Embryonic facial prominence (tissue), 1 donor: Measurements from ENCODE around the gene FETUB.
A peak's percentile ranks its signal among the peaks of the same experiment; 100 is the strongest.
"Not testable (repeated sequence)": the region's sequence is repeated elsewhere in the genome, so short reads cannot be mapped to it uniquely, and the experiment has no call there.

ENCODE experiments used
- DNase-seq: peaks from one replicate; pipeline ENCODE4 v3.0.0-alpha.2; 2016; ENCODE audit errors: extremely low spot score

The FETUB gene

DNA sequence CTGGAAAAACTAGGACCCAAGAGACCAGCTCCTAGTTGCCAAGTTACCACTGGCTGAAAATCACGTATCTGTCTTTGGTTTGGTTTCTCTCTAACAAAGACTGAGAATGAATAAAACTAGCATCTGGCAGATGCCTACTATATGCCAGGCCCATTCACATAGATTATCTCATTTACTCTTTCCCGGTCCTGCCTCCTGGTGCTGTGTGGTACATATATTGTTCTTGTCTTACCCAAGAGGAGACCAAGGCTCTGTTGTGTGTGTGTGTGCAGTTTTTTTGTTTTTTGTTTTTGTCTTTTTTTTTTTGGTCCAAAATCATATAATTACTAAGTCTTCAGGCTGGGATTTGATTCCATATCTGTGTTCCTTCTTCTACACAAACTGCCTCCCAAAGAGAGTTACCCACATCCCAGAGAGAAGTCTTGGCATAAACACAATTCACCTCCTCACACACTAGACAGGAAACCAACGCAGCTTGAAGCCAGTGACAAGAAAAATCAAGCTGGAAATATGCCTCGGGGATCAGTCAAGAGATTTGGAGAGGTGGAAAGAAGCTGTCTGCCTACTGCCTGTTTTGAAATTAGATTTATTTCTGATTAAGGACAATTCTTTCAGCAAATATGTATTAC is 26.4 kb upstream of the FETUB start:
- no peak for DNase-seq

- no peak for DNase-seq
Observed at GRCh38 chr3:186614266-186614596, 26.0 kb upstream of the FETUB start.

- peak; percentile 22 for DNase-seq
Observed at GRCh38 chr3:186614597-186615483, 25.4 kb upstream of the FETUB start.

DNA sequence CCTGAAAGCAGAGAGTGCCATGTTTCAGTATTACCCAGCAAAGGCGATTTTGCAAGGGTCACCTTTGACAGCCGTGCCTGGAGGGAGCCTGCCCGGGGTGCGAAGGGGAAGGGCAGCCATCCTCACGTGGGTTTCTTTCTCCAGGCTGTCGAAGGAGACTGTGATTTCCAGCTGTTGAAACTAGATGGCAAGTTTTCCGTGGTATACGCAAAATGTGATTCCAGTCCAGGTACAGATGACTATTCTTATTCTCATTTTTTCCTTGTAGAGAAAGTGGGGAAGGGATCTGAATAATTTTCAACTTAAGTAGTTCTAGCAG is 23.9 kb upstream of the FETUB start:
- DNase-seq: no peak

DNA sequence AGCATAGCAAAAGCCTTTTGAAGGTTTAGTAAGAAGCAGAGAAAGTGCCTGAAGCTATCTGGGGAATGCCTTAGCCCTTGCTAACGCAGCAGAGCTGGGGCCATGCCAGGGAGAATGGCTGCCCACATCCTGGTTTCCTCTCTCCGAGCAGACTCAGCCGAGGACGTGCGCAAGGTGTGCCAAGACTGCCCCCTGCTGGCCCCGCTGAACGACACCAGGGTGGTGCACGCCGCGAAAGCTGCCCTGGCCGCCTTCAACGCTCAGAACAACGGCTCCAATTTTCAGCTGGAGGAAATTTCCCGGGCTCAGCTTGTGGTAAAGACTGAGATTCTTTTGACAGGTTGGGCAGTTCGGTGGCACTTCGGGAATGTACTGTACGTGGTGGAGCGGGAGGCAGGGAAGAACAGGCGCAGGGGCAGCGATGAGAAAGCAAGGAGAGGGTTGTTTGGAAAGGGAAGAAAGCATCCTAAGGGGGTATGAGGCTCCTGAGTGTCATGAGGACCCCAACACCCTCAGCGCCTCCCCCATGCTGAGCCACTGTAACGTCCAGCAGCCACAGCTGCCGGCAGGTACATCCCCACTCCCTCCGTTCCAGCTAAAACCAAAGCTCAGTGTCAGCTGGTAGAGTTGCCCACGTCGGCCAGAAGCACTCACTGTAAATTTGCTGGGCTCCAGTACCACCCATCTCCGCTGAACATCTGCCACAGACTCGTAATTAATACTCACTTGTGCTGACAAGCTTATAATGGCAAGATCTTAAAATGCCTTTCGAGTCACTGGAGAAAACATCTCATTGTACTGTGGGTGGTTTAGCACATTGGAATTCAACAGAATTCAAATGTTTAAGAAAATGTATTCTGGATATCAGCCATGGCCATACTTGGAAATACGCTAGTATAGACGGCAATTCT is 22.9 kb upstream of the FETUB start:
- peak; percentile 62 for DNase-seq

- no peak for DNase-seq
Observed at GRCh38 chr3:186618318-186618938, 21.8 kb upstream of the FETUB start.

DNA sequence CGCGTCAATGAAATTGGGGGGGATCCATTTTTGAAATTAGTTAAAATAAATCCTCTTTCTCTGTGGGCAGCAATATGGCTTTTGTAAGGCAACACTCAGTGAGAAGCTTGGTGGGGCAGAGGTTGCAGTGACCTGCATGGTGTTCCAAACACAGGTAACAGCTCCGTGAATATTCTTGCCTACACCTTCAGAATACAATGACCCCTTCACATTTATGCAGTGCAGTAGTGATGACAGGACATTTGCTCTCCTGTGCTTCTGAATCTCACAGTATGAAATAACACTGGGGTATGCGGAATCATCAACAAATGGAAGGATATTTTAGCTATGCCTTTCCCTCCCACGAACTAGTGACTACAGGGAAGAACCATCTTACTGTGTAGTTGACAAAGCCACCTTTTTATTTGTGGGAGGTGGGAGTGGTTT is 20.4 kb upstream of the FETUB start:
- DNase-seq: no peak

- no peak for DNase-seq
Observed at GRCh38 chr3:186620213-186621092, 19.7 kb upstream of the FETUB start.

DNA sequence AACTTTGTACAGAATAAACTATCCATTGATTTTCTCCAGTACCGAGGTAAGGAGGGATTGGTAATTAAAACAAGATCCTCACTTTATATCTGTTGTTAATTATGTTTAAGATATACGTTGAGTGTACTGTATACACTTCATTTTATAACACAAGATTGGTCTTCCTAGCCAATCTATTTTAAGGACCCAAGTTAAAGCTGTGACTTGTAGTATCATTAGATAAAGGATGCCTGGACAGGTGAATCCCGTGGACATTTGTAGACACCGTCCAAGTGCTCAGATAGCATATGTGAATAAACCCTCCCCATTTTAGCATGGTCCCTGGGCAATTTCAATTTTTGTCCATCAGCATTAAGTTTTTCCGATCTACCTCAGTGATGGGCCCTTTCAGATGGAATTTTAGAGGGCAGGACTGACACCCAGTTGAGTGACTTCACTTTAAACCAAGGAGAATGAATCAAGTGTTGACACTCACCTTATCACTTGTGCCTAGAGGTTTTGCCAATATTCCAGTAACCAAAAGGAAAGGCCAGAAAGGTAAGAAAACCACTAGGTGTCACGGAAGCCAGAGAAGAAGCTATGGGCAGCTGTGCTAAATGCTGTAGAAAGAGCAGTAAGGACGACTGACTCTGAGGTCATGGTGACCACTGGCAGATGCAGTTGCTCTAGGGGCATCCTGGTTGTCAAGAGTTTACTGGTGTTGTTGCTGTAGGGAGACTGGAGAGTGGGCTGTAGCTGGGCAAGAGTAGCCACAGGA is 18.1 kb upstream of the FETUB start:
- no peak for DNase-seq

DNA sequence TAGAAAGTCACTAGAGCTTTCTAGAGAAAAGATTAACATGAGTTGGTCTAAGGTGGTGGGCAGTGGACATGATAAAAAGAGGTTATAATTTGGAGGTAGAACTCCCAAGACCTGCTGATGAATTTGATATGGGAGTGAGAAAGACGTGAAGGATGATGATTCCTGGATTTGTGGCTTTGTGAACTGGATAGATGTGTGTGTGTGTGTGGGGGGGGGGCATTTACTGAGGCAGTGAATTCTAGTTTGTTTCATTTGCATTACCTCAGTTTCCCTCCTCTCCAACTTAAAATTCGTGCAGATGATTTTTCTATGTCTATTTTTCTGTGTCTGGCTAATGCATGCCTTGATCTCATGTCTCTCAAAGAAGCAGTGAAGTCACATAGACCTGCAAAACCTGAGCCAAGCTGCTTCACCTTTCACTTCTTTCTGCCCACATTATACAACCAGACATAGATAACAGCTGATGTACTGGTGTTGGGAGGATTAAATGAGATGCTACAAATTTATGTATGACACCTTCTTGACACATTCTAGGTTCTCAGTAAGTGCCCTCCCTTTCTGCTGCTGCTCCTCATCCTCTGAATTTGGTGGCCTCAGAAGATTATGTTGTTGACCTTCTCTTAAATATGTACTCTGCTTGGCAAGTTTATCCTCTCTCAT is 17.4 kb upstream of the FETUB start:
- DNase-seq: no peak

DNA sequence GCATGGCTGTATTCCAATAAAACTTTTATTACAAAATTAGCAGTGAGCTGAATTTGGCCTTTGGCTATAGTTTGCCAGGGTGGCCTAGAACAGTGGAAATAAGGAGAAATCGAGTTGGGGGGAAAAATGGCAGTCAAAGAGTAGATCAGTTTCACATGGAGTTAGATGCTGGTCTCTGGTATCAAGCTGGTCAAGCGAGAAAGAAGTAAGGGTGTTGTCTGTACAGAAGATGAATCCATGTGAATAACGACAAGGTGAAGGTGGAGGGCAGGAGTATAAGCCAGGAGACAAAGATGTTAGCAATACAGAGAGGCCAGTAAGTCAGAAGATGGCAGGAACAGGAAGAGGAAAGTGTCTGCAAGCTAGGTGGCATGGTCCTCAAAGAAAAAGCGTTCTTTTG is 15.6 kb upstream of the FETUB start:
- DNase-seq: no peak

DNA sequence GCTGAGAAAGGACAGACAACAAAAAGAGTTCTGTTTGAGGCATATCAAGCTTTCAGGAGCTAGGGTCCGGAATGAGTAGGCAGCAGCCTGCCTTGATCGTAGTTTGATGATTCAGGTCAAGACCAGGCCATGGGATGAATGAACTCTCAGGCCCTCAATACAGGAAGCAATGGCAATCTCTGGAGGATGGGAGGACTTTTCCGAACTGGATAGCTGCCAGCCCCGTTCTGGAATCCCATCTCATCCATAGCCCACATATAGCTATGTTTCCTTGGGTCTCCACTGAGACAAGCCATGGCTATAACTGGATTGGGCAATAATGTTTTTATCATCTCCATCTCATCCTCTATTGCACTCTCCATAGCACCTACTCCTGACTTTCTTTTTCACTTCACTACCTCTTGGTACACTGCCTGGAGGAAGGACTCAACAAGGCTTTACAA is 14.6 kb upstream of the FETUB start:
- no peak for DNase-seq

DNA sequence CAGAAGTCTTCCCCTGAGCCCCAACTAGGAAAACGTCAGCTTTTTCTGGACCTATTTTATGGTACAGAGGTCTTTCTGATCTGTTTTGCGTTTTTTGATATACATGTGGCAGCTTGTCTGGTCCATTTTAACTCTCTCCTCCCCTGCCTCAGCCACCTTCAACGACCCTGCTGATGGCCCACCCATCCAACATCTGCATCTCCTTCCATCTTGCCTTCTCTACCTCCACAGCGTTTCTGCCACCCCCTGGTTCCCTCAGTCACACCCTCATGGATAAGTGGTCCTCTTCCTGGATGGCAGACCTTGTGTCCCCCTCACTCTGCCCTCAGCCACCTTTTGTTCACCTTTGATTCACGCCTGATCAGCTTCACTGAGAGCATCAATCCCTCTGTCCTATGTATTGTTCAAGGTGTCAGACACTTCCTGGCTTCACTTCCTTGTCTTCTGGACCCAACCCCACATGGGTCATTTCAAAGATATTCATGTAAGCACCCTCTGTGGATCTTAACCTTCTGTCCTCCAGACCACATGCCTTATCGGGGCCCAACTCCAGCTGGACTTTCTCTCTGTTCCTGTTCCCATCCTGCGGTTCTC is 13.8 kb upstream of the FETUB start:
- no peak for DNase-seq

- no peak for DNase-seq
Observed at GRCh38 chr3:186627852-186628414, 12.3 kb upstream of the FETUB start.

GRCh38 chr3:186628756-186629155 is 11.4 kb upstream of the FETUB start:
- no peak for DNase-seq

DNA sequence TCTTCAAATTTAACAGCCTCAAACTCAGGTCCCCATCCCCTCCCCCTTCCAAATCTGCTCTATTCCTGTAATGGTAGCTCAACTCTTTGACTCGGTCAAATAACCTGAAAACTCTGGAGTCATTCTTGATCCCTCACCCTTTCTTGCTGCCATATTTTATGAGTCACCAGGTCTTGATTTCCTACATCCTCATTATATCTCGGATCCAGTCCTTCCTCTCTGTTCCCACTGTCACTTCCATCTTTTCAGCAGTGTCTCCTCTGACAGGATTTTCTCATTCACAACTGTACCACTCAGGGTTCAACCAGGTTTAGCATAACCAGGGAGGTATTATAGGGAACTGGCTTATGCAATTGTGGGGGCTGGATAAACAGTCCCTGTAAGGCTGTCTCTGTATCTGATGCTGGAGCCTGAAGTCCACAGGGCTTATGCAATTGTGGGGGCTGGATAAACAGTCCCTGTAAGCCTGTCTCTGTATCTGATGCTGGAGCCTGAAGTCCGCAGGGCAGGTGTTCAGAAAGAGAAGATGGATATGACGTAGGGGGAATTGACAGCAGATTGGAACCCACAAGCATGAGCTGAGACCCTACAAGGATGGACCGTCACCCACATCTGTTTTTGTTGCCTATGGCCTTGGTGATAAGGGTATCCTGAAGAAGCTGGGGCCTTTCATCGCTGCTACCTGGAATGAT is 9.1 kb upstream of the FETUB start:
- DNase-seq: no peak

- DNase-seq: no peak
Observed at GRCh38 chr3:186633481-186633880, 6.7 kb upstream of the FETUB start.

DNA sequence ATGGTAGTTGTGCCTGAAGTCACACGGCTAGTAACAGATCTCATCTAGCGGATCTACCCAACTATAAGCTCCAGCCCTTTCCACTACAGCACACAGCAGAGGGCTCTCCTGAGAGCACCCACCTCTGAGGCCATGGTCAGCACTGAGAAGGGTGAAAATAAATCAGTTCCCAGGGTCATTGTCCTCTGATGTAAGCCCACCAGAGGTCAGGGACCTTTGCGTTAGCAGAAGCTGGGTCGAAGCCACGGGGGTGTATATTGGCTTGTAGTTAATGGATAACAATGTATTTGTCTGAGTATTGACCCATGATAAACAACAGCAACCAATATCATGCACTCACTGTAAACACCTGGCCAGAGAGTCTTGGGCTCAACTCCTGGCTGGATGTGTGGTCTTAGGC is 6.0 kb upstream of the FETUB start:
- not testable (repeated sequence) for DNase-seq
